Lower leg skin (tissue), 3 donors: Measurements from ENCODE around the gene DTNA.

Experiments
- POLR2A ChIP-seq, 2 donors: fragments of 450-650 bp; IDR thresholded peaks; one replicate each; pipeline ENCODE4 v1.6.1; 2016 to 2017; ENCODE audit warnings: antibody characterized with exemption in 2 of 2, mild to moderate bottlenecking in 1 of 2, moderate library complexity in 1 of 2
- TF ChIP-seq, protein P1 (sequence below), 3 donors: fragments of 450-650 bp; IDR thresholded peaks; one replicate each; pipeline ENCODE4 v1.5.1; 2016; ENCODE audit warnings: antibody characterized with exemption in 3 of 3, mild to moderate bottlenecking in 3 of 3, moderate library complexity in 2 of 3

DNA sequence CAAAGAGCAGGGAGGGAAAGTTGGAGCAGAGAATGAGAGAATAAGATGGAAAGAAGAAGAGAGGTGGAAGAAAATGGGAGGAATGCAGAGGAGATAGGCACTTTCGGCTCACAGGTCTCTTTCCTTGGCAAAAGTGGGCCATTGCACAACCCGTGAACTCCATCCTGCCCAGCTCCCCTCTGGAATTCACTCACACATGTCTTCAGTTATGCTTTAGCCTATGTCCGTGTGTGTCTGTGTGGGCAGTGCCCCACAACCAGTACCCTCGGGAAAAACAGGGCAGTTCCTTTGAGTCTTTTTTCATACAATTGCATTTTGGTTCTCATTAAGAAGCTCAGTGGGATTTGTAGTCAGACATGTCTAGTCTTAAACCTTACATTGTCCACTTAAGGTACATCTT is 34.5 kb downstream of the DTNA start:
- TF ChIP-seq, protein P1, sequence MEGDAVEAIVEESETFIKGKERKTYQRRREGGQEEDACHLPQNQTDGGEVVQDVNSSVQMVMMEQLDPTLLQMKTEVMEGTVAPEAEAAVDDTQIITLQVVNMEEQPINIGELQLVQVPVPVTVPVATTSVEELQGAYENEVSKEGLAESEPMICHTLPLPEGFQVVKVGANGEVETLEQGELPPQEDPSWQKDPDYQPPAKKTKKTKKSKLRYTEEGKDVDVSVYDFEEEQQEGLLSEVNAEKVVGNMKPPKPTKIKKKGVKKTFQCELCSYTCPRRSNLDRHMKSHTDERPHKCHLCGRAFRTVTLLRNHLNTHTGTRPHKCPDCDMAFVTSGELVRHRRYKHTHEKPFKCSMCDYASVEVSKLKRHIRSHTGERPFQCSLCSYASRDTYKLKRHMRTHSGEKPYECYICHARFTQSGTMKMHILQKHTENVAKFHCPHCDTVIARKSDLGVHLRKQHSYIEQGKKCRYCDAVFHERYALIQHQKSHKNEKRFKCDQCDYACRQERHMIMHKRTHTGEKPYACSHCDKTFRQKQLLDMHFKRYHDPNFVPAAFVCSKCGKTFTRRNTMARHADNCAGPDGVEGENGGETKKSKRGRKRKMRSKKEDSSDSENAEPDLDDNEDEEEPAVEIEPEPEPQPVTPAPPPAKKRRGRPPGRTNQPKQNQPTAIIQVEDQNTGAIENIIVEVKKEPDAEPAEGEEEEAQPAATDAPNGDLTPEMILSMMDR (IDR thresholded peaks at IDR 0.05), result no peak
- no peak for TF ChIP-seq POLR2A (IDR thresholded peaks at IDR 0.05)
